GM21447 (cell line): ENCODE results near the gene GATC.
"Not testable (repeated sequence)": the region's sequence is repeated elsewhere in the genome, so short reads cannot be mapped to it uniquely, and the experiment has no call there.

ENCODE experiments used
- ATAC-seq: cut with Tn5 transposase; IDR thresholded peaks from one replicate; pipeline ENCODE4 v1.9.1; 2021; ENCODE audit not compliant: unreplicated experiment

Gene GATC

DNA sequence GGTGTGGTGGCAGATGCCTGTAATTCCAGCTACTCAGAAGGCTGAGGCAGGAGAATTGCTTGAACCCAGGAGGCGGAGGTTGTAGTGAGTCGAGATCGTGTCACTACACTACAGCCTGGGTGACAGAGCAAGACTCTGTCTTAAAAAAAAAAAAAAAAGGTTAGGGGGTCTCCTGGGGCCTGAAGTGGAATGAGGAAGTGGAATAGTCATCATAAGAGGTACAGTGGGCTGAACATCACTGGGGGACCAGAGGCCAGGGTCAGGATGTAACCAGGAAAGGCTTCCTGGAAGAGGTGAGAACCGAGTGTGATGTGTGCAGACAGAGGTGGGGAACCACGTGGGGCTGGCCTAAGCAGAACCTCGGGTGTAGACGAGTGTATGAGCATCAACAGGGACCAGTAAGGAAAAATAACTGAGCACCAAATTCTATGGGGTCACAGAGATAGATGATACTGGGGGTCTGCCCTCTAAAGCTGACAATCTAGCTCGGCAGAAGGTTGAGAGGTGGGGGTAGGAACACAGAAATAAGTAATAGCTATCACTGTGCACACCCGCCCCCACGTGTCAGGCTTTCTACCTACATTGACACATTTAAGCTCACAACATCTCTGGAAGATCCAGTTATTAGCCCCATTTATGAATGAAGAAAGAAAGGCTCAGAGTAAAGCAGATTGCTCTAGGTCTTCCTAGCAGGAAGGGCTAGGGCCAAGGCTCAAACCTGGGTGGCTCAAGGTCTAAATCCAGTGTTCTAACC, 13.3 kb upstream of the GATC start:
- ATAC-seq = no peak

DNA sequence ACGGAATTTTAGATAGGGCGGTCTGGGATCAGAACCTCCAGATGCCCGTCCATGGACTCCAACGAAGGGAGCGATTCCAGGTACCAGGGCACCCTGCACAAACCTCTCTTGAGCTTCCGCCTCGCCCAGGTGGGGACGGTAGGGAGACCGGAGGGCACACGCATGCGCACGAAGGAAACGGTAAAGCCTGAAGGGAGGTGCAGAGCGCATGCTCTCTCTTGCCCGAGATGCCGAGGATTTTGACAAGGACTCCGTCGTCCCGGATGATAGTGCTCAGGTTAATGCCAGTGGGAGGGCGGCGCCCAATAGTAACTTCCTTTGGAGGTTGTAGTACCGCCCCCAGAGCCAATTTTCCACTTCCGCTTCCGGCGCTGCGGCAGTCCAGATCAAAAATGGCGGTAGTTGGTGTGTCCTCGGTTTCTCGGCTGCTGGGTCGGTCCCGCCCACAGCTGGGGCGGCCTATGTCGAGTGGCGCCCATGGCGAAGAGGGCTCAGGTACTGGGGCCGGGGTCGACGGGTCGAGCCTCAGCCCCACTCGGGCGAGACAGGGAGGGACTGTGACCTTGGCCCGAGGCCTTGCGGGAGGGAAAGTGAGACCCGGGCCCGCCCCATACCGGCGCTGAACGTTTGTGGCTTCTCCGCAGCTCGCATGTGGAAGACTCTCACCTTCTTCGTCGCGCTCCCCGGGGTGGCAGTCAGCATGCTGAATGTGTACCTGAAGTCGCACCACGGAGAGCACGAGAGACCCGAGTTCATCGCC, 8.3 kb upstream of the GATC start, which contains the start of gene COX6A1:
Gene COX6A1, plus strand, starts transcription at position 379 of the 760 bp plus-strand sequence. Its CDS starts 14 bp downstream, at position 393.
- ATAC-seq = peak; percentile 92

DNA sequence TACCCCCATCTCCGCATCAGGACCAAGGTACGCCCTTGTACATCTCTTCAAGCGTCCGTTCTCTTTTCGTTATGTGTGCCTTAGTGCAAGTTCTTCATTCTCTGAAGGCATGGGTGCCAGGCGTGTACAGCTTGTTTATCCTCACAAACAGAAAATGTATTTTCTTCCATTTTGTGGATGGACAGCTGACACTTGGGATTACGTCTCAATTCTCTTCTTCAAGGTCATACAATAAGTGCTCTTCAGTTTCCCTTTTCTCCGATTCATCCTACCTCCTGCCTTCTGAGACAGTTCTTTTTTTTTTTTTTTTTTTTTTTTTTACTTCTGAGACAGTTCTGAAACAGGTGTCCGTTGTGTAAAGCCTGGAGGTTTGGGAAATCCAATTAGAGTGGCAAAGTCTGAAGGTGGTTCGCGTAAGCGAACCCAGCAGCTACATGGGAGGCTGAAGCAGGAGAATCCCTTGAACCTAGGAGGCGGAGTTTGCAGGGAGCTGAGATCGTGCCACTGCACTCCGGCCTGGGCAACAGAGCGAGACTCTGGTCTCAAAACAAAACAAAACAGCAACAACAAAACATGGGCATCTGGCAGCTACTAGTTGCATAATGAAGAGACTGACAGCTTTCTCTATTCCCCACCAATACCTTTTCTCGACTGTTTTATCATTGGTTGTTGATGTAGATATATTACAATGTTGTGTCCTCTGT, 7.6 kb upstream of the GATC start:
- ATAC-seq = peak; percentile 5

DNA sequence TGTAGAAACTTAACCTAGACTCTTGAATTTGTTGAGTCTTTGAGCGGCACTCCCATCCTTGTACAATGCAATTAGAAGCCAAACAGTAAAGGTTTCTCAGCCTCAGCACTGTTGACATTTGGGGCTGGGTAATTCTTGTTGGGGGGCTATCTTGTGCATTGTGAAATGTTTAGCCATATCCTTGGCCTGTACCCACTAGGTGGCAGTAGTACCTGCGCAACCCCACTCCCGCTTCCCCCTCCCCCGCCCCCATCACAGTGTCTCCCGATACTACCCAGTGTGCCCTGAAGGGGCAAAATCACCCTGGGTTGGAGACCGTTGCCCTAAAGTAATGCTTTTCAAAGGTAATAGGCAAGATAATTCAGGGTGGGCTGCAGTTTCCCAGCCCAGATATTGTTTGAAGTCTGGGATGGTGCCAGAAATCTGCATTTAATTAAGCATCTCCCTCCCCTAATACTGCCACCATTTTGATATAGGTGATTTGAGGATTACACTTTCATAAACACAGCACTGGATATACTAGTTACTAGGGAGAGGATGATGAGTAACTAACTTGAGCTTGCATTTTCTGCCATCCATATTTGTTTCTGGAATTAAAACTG, 6.5 kb upstream of the GATC start:
- ATAC-seq = peak; percentile 32

GRCh38 chr12:120444676-120445075, 1.6 kb upstream of the GATC start:
- no peak for ATAC-seq

- not testable (repeated sequence) for ATAC-seq
Observed at GRCh38 chr12:120446844-120447178, 567 bp downstream of the GATC start.

DNA sequence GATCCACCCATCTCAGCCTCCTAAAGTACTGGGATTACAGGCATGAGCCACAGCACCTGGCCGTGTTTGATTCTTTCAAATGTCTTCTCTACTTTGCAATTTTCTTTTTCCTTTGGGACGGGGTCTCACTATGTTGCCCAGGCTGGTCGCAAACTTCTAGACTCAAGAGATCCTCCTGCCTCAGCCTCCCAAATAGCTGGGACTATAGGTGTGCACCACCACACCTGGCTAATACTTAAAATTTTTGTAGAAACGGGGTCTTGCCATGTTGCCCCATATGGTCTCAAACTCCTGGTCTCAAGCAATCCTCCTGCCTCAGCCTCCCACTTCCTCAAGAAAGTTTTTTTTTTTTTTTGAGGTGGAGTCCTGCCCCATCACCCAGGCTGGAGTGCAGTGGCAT, 1.7 kb downstream of the GATC start:
- ATAC-seq = no peak

- ATAC-seq = not testable (repeated sequence)
Observed at GRCh38 chr12:120452524-120452923, 6.3 kb downstream of the GATC start.

GRCh38 chr12:120453060-120453750, 7.0 kb downstream of the GATC start:
- no peak for ATAC-seq

- no peak for ATAC-seq
Observed at GRCh38 chr12:120453977-120454376, 7.7 kb downstream of the GATC start.

- ATAC-seq = no peak
Observed at GRCh38 chr12:120455302-120455701, 9.1 kb downstream of the GATC start.

DNA sequence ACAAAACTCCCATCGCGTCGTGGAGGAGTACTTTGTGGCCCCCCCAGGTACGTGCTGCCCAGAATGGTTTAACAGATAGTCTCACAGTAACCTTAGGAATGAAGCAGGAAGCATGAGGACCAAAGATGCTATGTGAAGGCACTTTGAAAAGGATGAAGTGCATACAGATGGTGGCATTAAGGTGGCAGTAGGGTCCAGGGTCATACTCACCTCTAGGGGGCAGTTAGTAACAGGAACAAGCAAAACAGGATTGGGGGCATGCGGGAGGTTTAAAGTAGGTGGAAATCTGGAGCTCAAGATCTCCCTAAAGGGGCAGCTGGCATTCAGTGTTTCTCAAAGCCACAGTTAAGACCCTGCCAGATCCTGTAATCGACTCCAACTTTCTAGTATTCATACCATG, 10.9 kb downstream of the GATC start:
- no peak for ATAC-seq

- ATAC-seq = no peak
Observed at GRCh38 chr12:120460157-120460556, 13.9 kb downstream of the GATC start.

DNA sequence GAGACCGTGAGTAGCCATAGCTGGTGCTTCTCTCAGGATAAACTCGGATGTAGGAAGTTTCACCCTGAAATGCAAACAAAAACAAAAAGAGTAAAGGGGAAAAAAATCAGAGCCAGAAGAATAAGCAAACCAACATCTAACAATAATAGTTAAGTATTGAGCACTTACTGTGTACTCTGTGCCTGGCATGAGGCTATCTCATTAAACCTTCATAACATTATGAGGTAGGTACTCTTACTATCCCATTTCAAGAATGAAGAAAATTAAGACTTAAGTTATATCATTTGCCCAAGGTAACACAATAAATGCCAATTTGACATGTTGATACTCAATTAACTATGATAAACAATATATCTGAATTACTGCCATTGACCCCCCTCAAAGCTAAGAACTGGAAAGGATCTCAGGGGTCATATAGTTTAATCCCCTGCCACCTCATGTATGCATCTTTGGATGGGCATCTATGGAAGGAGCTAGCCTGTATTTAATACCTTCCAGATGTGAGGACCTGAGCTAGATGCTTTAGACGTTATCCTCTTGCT, 15.9 kb downstream of the GATC start:
- no peak for ATAC-seq

DNA sequence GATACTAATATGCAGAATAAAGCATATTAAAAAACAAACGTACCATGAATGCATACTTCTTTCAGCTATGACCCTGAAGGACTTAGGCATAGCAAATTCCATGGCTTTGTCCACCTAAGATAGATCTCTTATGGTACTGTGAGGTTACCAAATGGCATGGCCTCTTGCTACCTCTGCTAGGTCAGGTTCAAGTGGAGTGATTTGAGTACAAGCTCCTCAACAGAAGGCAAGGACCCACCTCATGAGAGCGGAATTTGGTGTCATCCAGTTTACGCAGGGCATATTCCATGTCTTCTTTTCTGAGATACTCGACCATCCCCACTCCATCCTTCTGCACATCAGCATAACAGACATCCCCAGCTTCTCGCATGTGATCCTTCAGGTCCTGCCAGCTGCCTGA, 17.5 kb downstream of the GATC start:
- ATAC-seq = no peak

DNA sequence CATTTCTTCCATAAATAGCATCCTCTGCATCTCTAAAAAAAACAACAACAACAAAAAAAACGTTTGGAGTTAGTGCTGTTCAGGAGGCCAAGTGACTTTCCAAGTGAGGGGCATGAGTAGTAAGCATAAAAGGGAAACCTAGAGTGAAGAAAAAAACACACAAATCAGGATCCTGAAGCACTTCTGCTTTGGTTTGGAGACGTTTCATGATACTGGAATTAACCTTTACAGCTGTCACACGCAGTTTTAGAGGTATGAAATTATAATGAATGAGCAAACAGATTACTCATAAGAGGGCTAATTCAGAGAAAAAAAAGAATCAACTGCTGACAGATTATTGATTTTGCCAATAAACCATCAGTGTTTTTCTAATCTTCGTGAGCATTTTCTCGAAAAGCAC, 19.5 kb downstream of the GATC start:
- no peak for ATAC-seq

DNA sequence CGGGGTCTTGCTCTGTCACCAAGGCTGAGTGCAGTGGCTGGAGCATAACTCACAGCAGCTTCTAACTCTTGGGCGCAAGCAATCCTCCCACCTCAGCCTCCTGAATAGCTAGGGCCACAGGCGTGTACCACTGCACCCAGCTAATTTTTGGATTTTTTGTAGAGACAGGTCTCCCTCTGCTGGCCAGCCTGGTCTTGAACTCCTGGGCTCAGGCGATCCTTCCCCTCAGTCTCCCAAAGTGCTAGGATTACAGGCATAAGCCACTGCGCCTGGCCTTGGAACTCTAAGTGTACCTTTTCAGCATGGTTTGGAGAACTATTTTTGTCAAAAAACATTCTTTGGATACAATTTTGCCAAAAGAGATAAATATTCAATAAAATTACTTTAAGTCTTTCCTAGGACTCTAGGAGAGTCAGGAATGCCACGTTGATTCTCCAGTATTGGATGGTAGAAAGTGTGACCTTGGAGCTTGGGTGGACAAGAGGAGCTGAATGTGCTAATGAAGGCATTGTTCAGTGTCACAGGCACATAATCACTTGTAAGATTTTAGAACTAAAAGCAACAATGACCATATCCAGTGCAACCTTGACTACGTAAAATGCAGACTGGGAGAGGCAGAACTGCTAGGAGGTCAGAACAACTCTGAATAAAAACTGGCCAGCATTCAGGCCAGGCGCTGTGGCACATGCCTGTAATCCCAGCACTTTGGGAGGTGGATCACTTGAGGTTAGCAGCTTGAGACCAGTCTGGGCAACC, 20.5 kb downstream of the GATC start:
- ATAC-seq = no peak

DNA sequence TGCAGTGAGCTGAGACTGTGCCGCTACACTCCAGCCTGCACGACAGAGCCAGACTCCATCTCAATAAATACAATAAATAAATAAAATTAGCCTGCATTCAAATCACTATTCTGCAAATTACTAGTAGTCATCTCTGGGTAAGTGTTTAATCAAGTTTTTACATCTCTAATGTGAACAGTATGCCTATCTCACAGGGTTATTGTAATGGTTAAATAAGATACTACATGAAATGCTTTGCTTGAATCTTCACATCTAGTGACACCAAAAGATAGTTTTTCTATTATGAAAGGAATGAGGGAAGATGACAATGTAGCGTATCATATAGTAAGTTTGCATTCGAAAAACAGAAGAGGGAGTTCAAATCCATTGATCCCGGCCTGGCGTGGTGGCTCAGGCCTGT, 21.2 kb downstream of the GATC start:
- ATAC-seq = no peak

DNA sequence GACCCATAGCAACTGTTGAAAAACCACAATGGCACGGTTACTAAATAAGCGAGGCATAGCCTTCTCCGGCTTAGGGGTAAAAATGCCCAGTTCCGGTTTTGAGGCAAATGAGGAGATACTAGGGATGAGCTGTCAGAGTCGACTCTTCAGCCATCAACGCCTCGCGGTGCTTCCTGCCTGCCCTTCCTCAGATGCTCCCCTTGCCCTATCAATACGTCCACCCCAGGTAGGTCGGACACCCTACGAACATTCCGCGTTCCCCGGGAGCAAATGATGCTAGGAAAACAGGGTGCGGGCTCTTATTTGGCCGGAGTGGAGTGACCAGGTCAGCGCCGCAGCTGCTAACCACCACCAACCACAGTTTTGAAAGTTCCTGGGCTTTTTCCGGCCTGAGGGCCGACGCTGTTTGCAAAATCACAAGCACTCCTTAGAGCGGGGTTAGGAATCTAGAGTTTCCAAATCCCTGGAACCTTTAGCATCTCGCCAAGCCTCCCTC, 22.1 kb downstream of the GATC start:
- no peak for ATAC-seq
